ENCODE measurements around the gene NEK11.

The NEK11 gene

GRCh38 chr3:131224886-131225550 is 198.3 kb downstream of the NEK11 start:
- DNase-seq (ENCODE audit: low spot score) = no peak

- DNase-seq (ENCODE audit: low spot score) = no peak
Measured at GRCh38 chr3:131228522-131228921, 201.8 kb downstream of the NEK11 start.

GRCh38 chr3:131231710-131232389 is 205.2 kb downstream of the NEK11 start:
- no peak for DNase-seq (ENCODE audit: low spot score)

GRCh38 chr3:131232711-131233267 is 206.1 kb downstream of the NEK11 start:
- DNase-seq (ENCODE audit: low spot score) = no peak

GRCh38 chr3:131233900-131234668 is 207.4 kb downstream of the NEK11 start:
- DNase-seq (ENCODE audit: low spot score) = no peak

GRCh38 chr3:131236421-131236820 is 209.7 kb downstream of the NEK11 start:
- no peak for DNase-seq (ENCODE audit: low spot score)

GRCh38 chr3:131238496-131238895 is 211.8 kb downstream of the NEK11 start:
- no peak for DNase-seq (ENCODE audit: low spot score)

GRCh38 chr3:131239267-131239666 is 212.6 kb downstream of the NEK11 start:
- no peak for DNase-seq (ENCODE audit: low spot score)

- DNase-seq (ENCODE audit: low spot score) = no peak
Measured at GRCh38 chr3:131242201-131242600, 215.5 kb downstream of the NEK11 start.

GRCh38 chr3:131250466-131250865 is 223.8 kb downstream of the NEK11 start:
- no peak for DNase-seq (ENCODE audit: low spot score)

- DNase-seq (ENCODE audit: low spot score) = no peak
Measured at GRCh38 chr3:131260525-131260924, 233.8 kb downstream of the NEK11 start.

GRCh38 chr3:131261104-131261503 is 234.4 kb downstream of the NEK11 start:
- DNase-seq (ENCODE audit: low spot score) = no peak

- no peak for DNase-seq (ENCODE audit: low spot score)
Measured at GRCh38 chr3:131275556-131275955, 248.9 kb downstream of the NEK11 start.

GRCh38 chr3:131277836-131278497 is 251.3 kb downstream of the NEK11 start:
- no peak for DNase-seq (ENCODE audit: low spot score)

GRCh38 chr3:131279577-131279976 is 252.9 kb downstream of the NEK11 start:
- DNase-seq (ENCODE audit: low spot score) = no peak

- no peak for DNase-seq (ENCODE audit: low spot score)
Measured at GRCh38 chr3:131282379-131282778, 255.7 kb downstream of the NEK11 start.

GRCh38 chr3:131282967-131283366 is 256.3 kb downstream of the NEK11 start:
- DNase-seq (ENCODE audit: low spot score) = no peak

GRCh38 chr3:131283862-131284261 is 257.2 kb downstream of the NEK11 start:
- no peak for DNase-seq (ENCODE audit: low spot score)

GRCh38 chr3:131284302-131284701 is 257.6 kb downstream of the NEK11 start:
- no peak for DNase-seq (ENCODE audit: low spot score)

- no peak for DNase-seq (ENCODE audit: low spot score)
Measured at GRCh38 chr3:131285456-131285855, 258.8 kb downstream of the NEK11 start.

- DNase-seq (ENCODE audit: low spot score) = no peak
Measured at GRCh38 chr3:131299836-131300235, 273.2 kb downstream of the NEK11 start.

- DNase-seq (ENCODE audit: low spot score) = no peak
Measured at GRCh38 chr3:131303848-131304247, 277.2 kb downstream of the NEK11 start.
